H1 (cell line): ENCODE data around the gene OPCML. TPM values are rescaled to one million over a fixed set of nuclear protein-coding genes. Genes with fewer than 3 reads are reported as not detected.

Source experiments
- CHD1 ChIP-seq: IDR thresholded peaks from 2 replicates; pipeline ENCODE4 v1.6.1; 2012; ENCODE audit warnings: low read depth, low read length, improper control_type of control experiment
- polyA plus RNA-seq, 7 experiments: library from polyadenylated mRNA; depleted of rRNA in 3 of 7; stranded (reverse) in 5 of 7; unstranded in 2 of 7; fragments of >200 nt in 5 of 7; fragments of 200-250 nt in 2 of 7; gene quantifications; 1 replicate in 5 of 7; 2 replicates in 1 of 7; 4 replicates in 1 of 7; pipeline versions ENCODE4 v1.2.1 to v1.2.3, GENCODE V29; 2011 to 2013; ENCODE audit warnings: missing spikeins in 2 of 7, mixed read lengths in 2 of 7
- total RNA-seq: library from RNA; stranded (reverse); fragmentation: NEBNext Ultra II Directional; extraction: Animal tissue kit (Norgen Biotek cat#: 25700); gene quantifications from 2 replicates; pipeline ENCODE4 v1.2.1, GENCODE V29; 2021

Gene OPCML
- total and polyA plus RNA-seq, 2 of the 8 experiments (the other 6 are each of a cell fraction or from before 2014, with no cell fraction given) = 2.3 to 3.1 TPM

DNA sequence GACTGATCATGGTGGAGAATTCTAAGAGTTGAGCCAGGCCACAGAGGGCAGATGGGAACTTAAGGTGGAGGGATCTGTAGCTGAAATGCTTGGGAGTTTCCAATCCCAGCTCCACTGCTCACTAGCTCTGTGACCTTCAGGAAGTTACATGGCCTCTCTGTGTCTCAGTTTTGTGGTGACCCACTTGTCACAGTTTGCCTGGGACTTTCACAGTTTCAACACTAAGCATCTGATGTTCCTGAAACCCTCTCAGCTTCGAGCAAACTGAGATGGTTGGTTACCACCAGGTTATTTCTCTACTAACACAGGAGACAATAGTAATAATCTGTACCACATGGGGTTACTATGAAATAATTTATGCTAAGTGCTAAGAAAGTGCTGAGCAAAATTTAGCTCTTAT lies 505.3 kb downstream of the OPCML start (continued):
- TF ChIP-seq CHD1 = no peak
